ENCODE results near the gene CNPPD1. TPM values are rescaled to one million over a fixed set of nuclear protein-coding genes. Genes with fewer than 3 reads are reported as not detected.
"Not testable (repeated sequence)": the region's sequence is repeated elsewhere in the genome, so short reads cannot be mapped to it uniquely, and the experiment has no call there.

Gene CNPPD1
- total RNA-seq, 1 donor from 2014 or later: 43.1 TPM

- Mint-ChIP-seq H3K9me3 (ENCODE audit: low read depth) (peaks cover 2% of the 10 kb centered on the region), H3K36me3 (ENCODE audit: low read depth) (peaks cover 3% of the 10 kb centered on the region), H3K27ac (ENCODE audit: unreplicated experiment) (no peak overlapping the region), H3K4me3 (ENCODE audit: unreplicated experiment) (no peak overlapping the region), H3K27me3 (ENCODE audit: low read depth) (no peaks in the 10 kb centered on the region), H3K4me1 (ENCODE audit: low read depth) (peaks cover 26% of the 10 kb centered on the region)
- TF ChIP-seq CTCF (IDR thresholded peaks at IDR 0.05): no peak
- DNase-seq (ENCODE audit: low spot score): no peak
Measured at GRCh38 chr2:219204425-219205164, 27.9 kb upstream of the CNPPD1 start.

GRCh38 chr2:219201331-219201730 is 24.6 kb upstream of the CNPPD1 start:
- not testable (repeated sequence) for H3K9me3 Mint-ChIP-seq (ENCODE audit: low read depth); H3K36me3 Mint-ChIP-seq (ENCODE audit: low read depth); H3K27ac Mint-ChIP-seq (ENCODE audit: unreplicated experiment); H3K27me3 Mint-ChIP-seq (ENCODE audit: low read depth); H3K4me1 Mint-ChIP-seq (ENCODE audit: low read depth); H3K4me3 Mint-ChIP-seq (ENCODE audit: unreplicated experiment); DNase-seq (ENCODE audit: low spot score)

- DNase-seq (ENCODE audit: low spot score); H3K36me3 Mint-ChIP-seq (ENCODE audit: low read depth); H3K27ac Mint-ChIP-seq (ENCODE audit: unreplicated experiment); H3K4me1 Mint-ChIP-seq (ENCODE audit: low read depth); H3K9me3 Mint-ChIP-seq (ENCODE audit: low read depth); H3K4me3 Mint-ChIP-seq (ENCODE audit: unreplicated experiment); H3K27me3 Mint-ChIP-seq (ENCODE audit: low read depth): not testable (repeated sequence)
Measured at GRCh38 chr2:219200502-219201326, 24.0 kb upstream of the CNPPD1 start.

- peaks cover 2% of the 10 kb centered on the region for H3K9me3 Mint-ChIP-seq (ENCODE audit: low read depth)
- no peak for TF ChIP-seq CTCF (IDR thresholded peaks at IDR 0.05)
- H3K27me3 Mint-ChIP-seq (ENCODE audit: low read depth): peaks cover 9% of the 10 kb centered on the region
- DNase-seq (ENCODE audit: low spot score): no peak
- peaks cover 1% of the 10 kb centered on the region for H3K36me3 Mint-ChIP-seq (ENCODE audit: low read depth)
- H3K27ac Mint-ChIP-seq (ENCODE audit: unreplicated experiment): no peak overlapping the region
- no peak overlapping the region for H3K4me3 Mint-ChIP-seq (ENCODE audit: unreplicated experiment)
- H3K4me1 Mint-ChIP-seq (ENCODE audit: low read depth): no peaks in the 10 kb centered on the region
Measured at GRCh38 chr2:219199470-219200211, 22.9 kb upstream of the CNPPD1 start.

- TF ChIP-seq CTCF (IDR thresholded peaks at IDR 0.05): no peak
- Mint-ChIP-seq H3K4me1 (ENCODE audit: low read depth) (no peaks in the 10 kb centered on the region), H3K27ac (ENCODE audit: unreplicated experiment) (no peak overlapping the region), H3K4me3 (ENCODE audit: unreplicated experiment) (no peak overlapping the region), H3K36me3 (ENCODE audit: low read depth) (no peaks in the 10 kb centered on the region), H3K27me3 (ENCODE audit: low read depth) (peaks cover 9% of the 10 kb centered on the region), H3K9me3 (ENCODE audit: low read depth) (no peaks in the 10 kb centered on the region)
- no peak for DNase-seq (ENCODE audit: low spot score)
Measured at GRCh38 chr2:219198974-219199373, 22.2 kb upstream of the CNPPD1 start.

- no peak for TF ChIP-seq CTCF (IDR thresholded peaks at IDR 0.05)
- H3K9me3 Mint-ChIP-seq (ENCODE audit: low read depth): no peaks in the 10 kb centered on the region
- DNase-seq (ENCODE audit: low spot score): no peak
- peaks cover 9% of the 10 kb centered on the region for H3K27me3 Mint-ChIP-seq (ENCODE audit: low read depth)
- H3K4me3 Mint-ChIP-seq (ENCODE audit: unreplicated experiment): no peak overlapping the region
- H3K27ac Mint-ChIP-seq (ENCODE audit: unreplicated experiment): no peak overlapping the region
- no peaks in the 10 kb centered on the region for H3K4me1 Mint-ChIP-seq (ENCODE audit: low read depth)
- H3K36me3 Mint-ChIP-seq (ENCODE audit: low read depth): no peaks in the 10 kb centered on the region
Measured at GRCh38 chr2:219197388-219197787, 20.7 kb upstream of the CNPPD1 start.
